Keratinocyte (primary cell): ENCODE data around the gene PHPT1. TPM values are rescaled to one million over a fixed set of nuclear protein-coding genes. Genes with fewer than 3 reads are reported as not detected.

ENCODE experiments used
- DNase-seq: peaks from one replicate; pipeline ENCODE4 v3.0.0-alpha.2; 2011; ENCODE audit warnings: low read depth, missing footprints, low spot score
- FAIRE-seq: peaks from 2 replicates; lab custom pipeline; 2011; peaks lifted over from hg19 to GRCh38; lab: Jason Lieb, UNC
- H2AFZ ChIP-seq: 2 replicates; pipeline ENCODE4 v1.6.0; 2012; ENCODE audit warnings: low read length, control low read depth, inconsistent platforms; ENCODE audit not compliant: control insufficient read depth
- H3K27ac ChIP-seq: 2 replicates; pipeline ENCODE4 v1.5.1; 2011; ENCODE audit warnings: low read length; ENCODE audit not compliant: control insufficient read depth, insufficient read depth
- H3K27me3 ChIP-seq: 3 replicates; pipeline ENCODE4 v1.6.0; 2011; ENCODE audit warnings: low read length; ENCODE audit not compliant: control insufficient read depth, insufficient read depth; ENCODE audit errors: extremely low read depth
- H3K36me3 ChIP-seq, 2 experiments: 2 replicates in 1 of 2; 3 replicates in 1 of 2; pipeline ENCODE4 v1.5.1; 2011; ENCODE audit warnings: low read length in 2 of 2, mild to moderate bottlenecking in 1 of 2; ENCODE audit not compliant: control insufficient read depth in 2 of 2, insufficient read depth in 2 of 2; ENCODE audit errors: extremely low read depth in 1 of 2
- H3K4me1 ChIP-seq: 3 replicates; pipeline ENCODE4 v1.5.1; 2011; ENCODE audit warnings: low read length; ENCODE audit not compliant: control insufficient read depth, insufficient read depth; ENCODE audit errors: extremely low read depth
- H3K4me2 ChIP-seq: 3 replicates; pipeline ENCODE4 v1.6.0; 2011; ENCODE audit warnings: low read depth, low read length; ENCODE audit not compliant: control insufficient read depth, insufficient read depth; ENCODE audit errors: extremely low read depth
- H3K4me3 ChIP-seq, 3 experiments: fragments of 200-600 bp in 1 of 3; sonication (generic) in 1 of 3; 2 replicates in 2 of 3; 3 replicates in 1 of 3; pipeline ENCODE4 v1.5.1; 2011 to 2016; ENCODE audit warnings: low read length in 3 of 3, mild to moderate bottlenecking in 3 of 3, control low read depth in 2 of 3, inconsistent platforms in 1 of 3, low read depth in 1 of 3, mixed read lengths in 1 of 3, mixed run types in 1 of 3, moderate library complexity in 1 of 3; ENCODE audit not compliant: control insufficient read depth in 2 of 3, insufficient read depth in 2 of 3; ENCODE audit errors: extremely low read depth in 1 of 3
- H3K79me2 ChIP-seq: 2 replicates; pipeline ENCODE4 v1.6.0; 2012; ENCODE audit warnings: low read length; ENCODE audit not compliant: control insufficient read depth, insufficient read depth
- H3K9ac ChIP-seq: 3 replicates; pipeline ENCODE4 v1.6.0; 2011; ENCODE audit warnings: low read length; ENCODE audit not compliant: control insufficient read depth, insufficient read depth; ENCODE audit errors: extremely low read depth
- H3K9me1 ChIP-seq: 3 replicates; pipeline ENCODE4 v1.6.0; 2011; ENCODE audit warnings: low read length; ENCODE audit not compliant: control insufficient read depth, insufficient read depth; ENCODE audit errors: extremely low read depth
- H3K9me3 ChIP-seq: 2 replicates; pipeline ENCODE4 v1.5.1; 2012; ENCODE audit warnings: low read depth, low read length; ENCODE audit not compliant: control insufficient read depth
- H4K20me1 ChIP-seq: 3 replicates; pipeline ENCODE4 v1.6.0; 2011; ENCODE audit warnings: low read length; ENCODE audit not compliant: control insufficient read depth, insufficient read depth; ENCODE audit errors: extremely low read depth
- EZH2 ChIP-seq: IDR thresholded peaks from one replicate; pipeline ENCODE4 v1.6.1; 2012; ENCODE audit warnings: inconsistent platforms, mild to moderate bottlenecking, low read length, moderate library complexity
- dilution Hi-C: fragments of 300-500 bp; cut with MboI; formaldehyde crosslinking; loops from one replicate; pipeline ENCODE4 v1.7.0; 2020; ENCODE audit warnings: low sequenced_read_pairs; ENCODE audit not compliant: extremely low pct_ligation_motif_present
- polyA plus RNA-seq, 5 experiments: library from polyadenylated mRNA; depleted of rRNA in 3 of 5; stranded (reverse) in 3 of 5; stranded (forward) in 1 of 5; unstranded in 1 of 5; fragments of >200 nt; gene quantifications; 1 replicate in 1 of 5; 2 replicates in 3 of 5; 3 replicates in 1 of 5; pipeline versions ENCODE4 v1.2.1 to v1.2.3, GENCODE V29; 2011 to 2012; ENCODE audit warnings: missing spikeins in 2 of 5, low read depth in 1 of 5, low replicate concordance in 1 of 5
- TF ChIP-seq, protein P1 (sequence below), 3 experiments: IDR thresholded peaks in 1 of 3; conservative IDR thresholded peaks in 1 of 3; optimal IDR thresholded peaks in 1 of 3; 2 replicates in 2 of 3; 3 replicates in 1 of 3; pipeline versions ENCODE3 to v1.5.1; 2011; ENCODE audit warnings: low read length in 3 of 3, mild to moderate bottlenecking in 3 of 3, moderate library complexity in 2 of 3, control low read depth in 1 of 3, inconsistent platforms in 1 of 3; ENCODE audit not compliant: insufficient read depth in 2 of 3; ENCODE audit errors: extremely low read depth in 1 of 3

PHPT1 gene
- polyA plus RNA-seq, 1 donor (not counting 4 experiments of a cell fraction or from before 2014, with no cell fraction given): 68.8 TPM

DNA sequence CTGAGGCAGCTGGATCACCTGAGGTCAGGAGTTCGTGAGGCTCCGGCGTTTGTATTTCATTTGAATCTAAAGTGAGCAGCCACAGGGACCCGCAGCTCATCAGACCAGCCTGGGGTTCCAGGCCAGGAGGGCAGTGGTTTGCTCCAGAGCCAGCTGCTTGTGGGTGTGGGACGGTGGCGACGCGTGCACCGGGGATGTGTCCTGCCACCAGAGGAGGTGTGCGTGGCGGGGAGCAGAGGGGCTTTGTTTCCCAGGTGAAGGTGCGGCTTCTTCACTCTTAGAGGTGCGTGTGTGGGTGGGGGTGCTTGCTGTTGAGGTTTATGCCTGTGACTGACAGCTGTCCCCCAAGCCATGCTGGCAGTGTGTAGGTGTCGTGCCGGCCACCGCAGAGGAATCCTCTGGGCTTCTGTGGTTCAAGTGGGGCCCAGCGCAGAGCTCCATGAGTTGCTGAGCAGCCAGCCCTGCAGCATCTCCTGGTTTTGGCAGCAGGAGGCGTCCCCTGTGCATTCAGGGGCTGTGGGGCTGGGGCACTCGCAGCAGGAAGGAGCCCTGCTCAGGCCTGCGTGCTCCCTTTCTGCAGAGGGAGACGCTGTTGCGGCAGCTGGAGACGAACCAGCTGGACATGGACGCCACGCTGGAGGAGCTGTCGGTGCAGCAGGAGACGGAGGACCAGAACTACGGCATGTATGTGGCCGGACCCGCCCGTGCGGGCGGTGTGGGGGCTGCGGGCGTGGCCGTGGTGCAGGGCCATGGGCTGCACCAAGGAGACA lies 13.9 kb upstream of the PHPT1 start:
- Histone ChIP-seq H3K27ac (no peak overlapping the region), H4K20me1 (no peaks in the 10 kb centered on the region), H2AFZ (no peak overlapping the region), H3K9me3 (no peaks in the 10 kb centered on the region), H3K4me3 (no peak overlapping the region), H3K79me2 (no peaks in the 10 kb centered on the region), H3K9me1 (no peaks in the 10 kb centered on the region), H3K9ac (no peak overlapping the region), H3K36me3 (peaks cover 0 to 25% of the 10 kb centered on the region in 2 experiments), H3K4me1 (no peaks in the 10 kb centered on the region), H3K27me3 (no peaks in the 10 kb centered on the region), H3K4me2 (no peak overlapping the region)
- DNase-seq (no peak), FAIRE-seq (no peak)
- TF ChIP-seq, protein P1, sequence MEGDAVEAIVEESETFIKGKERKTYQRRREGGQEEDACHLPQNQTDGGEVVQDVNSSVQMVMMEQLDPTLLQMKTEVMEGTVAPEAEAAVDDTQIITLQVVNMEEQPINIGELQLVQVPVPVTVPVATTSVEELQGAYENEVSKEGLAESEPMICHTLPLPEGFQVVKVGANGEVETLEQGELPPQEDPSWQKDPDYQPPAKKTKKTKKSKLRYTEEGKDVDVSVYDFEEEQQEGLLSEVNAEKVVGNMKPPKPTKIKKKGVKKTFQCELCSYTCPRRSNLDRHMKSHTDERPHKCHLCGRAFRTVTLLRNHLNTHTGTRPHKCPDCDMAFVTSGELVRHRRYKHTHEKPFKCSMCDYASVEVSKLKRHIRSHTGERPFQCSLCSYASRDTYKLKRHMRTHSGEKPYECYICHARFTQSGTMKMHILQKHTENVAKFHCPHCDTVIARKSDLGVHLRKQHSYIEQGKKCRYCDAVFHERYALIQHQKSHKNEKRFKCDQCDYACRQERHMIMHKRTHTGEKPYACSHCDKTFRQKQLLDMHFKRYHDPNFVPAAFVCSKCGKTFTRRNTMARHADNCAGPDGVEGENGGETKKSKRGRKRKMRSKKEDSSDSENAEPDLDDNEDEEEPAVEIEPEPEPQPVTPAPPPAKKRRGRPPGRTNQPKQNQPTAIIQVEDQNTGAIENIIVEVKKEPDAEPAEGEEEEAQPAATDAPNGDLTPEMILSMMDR (optimal IDR thresholded peaks at IDR 0.05 in 1 of 3, IDR thresholded peaks at IDR 0.05 in 1 of 3, conservative IDR thresholded peaks at IDR 0.05 in 1 of 3; ENCODE audit: extremely low read depth in 1 of 3, insufficient read depth in 2 of 3, low read length in 3 of 3): no peak
- no peak for TF ChIP-seq EZH2
- dilution Hi-C loops: no loop called here

DNA sequence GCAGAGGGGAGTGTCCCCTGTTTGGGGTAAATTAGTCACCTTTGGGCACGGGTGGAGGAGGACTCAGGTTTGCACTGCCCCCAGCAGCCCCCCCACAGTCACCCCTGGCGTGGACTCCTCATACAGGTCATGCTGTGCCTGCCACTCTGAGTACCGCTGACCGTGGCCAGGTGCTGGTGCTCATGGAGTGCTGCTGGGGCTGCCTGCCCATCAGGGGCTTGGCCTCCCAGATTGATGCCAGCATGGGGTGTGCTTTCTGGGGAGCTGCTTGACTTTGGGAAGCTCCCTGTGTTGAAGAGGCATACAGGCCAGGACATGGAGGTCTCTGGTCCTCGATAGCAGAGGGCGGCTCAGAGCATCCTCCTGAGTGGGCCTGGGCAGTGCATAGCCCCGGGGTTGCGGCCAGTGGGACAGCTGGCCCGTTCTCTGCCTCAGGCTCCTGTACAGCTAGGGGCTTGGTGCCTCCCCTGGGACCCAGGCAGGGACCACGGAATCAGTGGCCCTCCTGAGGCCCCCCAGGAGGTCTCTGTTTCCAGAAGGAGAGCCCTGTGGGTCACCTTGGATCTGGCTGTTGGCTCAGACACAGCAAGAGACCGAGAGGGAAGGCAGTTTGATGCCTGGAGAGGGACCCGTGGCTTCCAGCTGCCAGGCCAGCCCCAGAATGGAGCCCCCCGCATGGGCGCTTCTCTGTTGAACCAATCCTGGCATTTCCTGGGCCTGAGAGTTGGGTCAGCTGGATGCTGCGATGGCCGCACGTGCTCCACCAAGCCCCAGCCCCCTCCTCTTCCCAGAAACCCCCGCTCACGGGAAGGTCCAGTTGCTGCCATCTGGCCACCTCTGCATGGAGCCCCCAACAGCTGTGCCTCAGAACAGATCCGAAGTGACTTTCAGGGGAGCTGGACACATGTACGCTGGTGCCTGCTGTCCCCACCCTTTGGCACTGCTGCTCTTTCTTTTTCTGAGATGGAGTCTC lies 13.0 kb upstream of the PHPT1 start:
- Histone ChIP-seq H2AFZ (no peak overlapping the region), H3K27ac (no peak overlapping the region), H3K36me3 (peaks cover 0 to 20% of the 10 kb centered on the region in 2 experiments), H3K79me2 (no peaks in the 10 kb centered on the region), H3K4me1 (no peaks in the 10 kb centered on the region), H4K20me1 (no peaks in the 10 kb centered on the region), H3K9ac (no peak overlapping the region), H3K9me3 (no peaks in the 10 kb centered on the region), H3K27me3 (no peaks in the 10 kb centered on the region), H3K4me3 (no peak overlapping the region), H3K9me1 (no peaks in the 10 kb centered on the region), H3K4me2 (no peak overlapping the region)
- TF ChIP-seq, protein P1 (optimal IDR thresholded peaks at IDR 0.05 in 1 of 3, IDR thresholded peaks at IDR 0.05 in 1 of 3, conservative IDR thresholded peaks at IDR 0.05 in 1 of 3; ENCODE audit: extremely low read depth in 1 of 3, insufficient read depth in 2 of 3, low read length in 3 of 3): no peak
- no peak for TF ChIP-seq EZH2
- dilution Hi-C loops: no loop called here
- FAIRE-seq (no peak), DNase-seq (no peak)
